GM12891 (cell line): ENCODE data around the gene NCOA4.

ENCODE experiments used
- PAX5 ChIP-seq: IDR thresholded peaks from 2 replicates; pipeline ENCODE4 v1.6.1; 2011; ENCODE audit warnings: low read length, moderate library complexity, mild to moderate bottlenecking; ENCODE audit not compliant: insufficient read depth, severe bottlenecking
- POLR2A ChIP-seq: IDR thresholded peaks from 2 replicates; pipeline ENCODE4 v1.6.1; 2011; ENCODE audit warnings: low read depth, low read length, control low read depth
- POLR2AphosphoS5 ChIP-seq: IDR thresholded peaks from 2 replicates; pipeline ENCODE4 v1.6.1; 2011; ENCODE audit warnings: low read depth, low read length, control low read depth
- POU2F2 ChIP-seq: IDR thresholded peaks from 2 replicates; pipeline ENCODE4 v1.6.1; 2011; ENCODE audit warnings: low read depth, mild to moderate bottlenecking, control low read depth, low read length, moderate library complexity
- SPI1 ChIP-seq: IDR thresholded peaks from 2 replicates; pipeline ENCODE4 v1.6.1; 2011; ENCODE audit warnings: low read depth, low read length, control low read depth
- TAF1 ChIP-seq: IDR thresholded peaks from 2 replicates; pipeline ENCODE4 v1.6.1; 2011; ENCODE audit warnings: low read depth, low read length, control low read depth

- TF ChIP-seq POU2F2 (no peak), TAF1 (no peak), POLR2A (no peak), PAX5 (no peak), POLR2AphosphoS5 (no peak), SPI1 (no peak)
Measured at GRCh38 chr10:46040004-46040403, 9.6 kb upstream of the NCOA4 start.
